ENCODE results near the gene F13B. TPM values are rescaled to one million over a fixed set of nuclear protein-coding genes. Genes with fewer than 3 reads are reported as not detected.

F13B gene
- total RNA-seq, 1 donor from 2014 or later = not detected

DNA sequence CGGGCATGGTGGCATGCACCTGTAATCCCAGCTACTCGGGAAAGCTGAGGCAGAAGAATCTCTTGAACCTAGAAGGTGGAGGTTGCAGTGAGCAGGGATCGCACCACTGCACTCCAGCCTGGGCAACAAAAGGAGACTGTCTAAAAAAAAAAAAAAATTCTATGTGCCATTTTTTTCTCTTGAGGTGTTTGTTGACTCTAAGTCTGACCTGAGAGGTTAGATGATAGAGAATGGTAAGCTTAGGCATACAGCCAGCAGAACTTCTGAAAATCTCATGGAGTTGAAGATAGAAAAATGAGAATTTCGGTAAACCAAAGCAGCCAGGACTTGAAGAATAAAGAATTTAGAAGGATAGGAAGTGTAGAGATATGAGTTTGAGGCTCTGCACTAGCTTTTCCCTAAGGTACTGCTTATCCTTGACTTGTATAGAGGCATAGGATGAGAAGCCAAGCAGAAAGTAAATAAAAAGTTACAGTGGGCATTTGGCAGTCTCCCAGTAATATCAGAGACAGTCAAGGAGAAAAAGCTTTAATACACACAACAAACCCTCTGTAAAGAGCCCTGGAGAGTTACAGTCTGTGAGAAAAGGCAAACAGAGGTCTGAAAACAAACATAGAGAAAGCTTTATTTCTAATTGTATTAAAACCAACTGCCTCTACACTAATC is 24.3 kb downstream of the F13B start:
- no peak for DNase-seq (ENCODE audit: low read depth in 2 of 2)

DNA sequence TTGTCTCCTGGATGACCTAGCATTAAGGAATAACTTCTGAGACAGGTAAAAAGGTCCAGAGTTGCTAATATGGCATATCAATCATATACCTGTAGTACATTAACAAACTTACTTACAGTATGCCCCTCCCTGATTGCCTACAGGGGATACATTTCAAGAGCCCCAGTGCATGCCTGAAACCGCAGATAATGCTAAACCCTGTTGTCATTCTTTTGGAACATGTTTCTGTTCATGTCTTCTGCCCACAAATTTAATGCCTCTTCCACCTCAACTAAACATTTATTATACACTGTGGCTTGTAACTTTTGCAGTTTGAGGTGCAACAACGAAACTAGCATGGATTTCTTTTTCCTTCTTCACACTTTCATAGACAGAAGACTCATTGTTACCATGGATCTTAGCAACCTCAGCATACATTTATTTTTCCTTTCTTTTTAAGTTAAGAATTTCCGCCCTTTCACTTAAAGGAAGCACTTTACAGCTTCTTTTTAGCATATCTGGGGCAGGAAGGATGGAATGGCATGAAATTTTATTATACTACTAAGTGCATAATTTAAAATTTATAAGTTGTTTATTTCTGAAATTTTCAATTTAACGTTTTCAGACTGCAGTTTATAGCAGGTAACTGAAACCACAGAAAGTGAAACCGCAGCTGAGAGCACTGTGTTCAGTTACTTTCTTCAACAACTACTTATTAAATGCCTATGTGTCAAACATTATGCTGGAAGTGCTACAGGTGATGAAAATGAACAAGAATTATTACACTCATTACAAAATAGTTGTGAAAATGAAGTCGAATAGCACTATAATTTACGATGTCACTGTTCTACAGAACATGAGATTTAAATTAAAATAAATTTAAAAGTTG is 25.3 kb downstream of the F13B start:
- no peak for DNase-seq (ENCODE audit: low read depth in 2 of 2)

DNA sequence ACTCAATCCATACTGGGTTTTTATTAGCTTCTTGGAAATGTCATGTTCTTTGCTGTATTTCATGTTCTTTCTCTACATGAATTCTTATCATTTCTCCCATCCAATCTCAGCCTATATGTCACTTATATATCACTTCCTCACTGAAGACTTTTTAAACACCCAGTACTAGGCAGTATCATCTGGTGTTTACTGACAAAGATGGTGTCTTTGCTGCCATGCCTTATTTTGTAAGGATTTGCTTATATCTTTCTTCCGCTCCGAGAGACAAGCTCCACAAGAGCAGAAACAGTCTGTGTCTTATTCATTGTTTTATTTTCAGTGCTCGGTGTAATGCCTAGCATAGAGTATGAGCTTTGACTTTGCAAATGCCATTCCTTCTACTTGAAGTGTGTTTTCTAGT is 30.2 kb downstream of the F13B start:
- DNase-seq (ENCODE audit: low read depth in 2 of 2) = no peak

DNA sequence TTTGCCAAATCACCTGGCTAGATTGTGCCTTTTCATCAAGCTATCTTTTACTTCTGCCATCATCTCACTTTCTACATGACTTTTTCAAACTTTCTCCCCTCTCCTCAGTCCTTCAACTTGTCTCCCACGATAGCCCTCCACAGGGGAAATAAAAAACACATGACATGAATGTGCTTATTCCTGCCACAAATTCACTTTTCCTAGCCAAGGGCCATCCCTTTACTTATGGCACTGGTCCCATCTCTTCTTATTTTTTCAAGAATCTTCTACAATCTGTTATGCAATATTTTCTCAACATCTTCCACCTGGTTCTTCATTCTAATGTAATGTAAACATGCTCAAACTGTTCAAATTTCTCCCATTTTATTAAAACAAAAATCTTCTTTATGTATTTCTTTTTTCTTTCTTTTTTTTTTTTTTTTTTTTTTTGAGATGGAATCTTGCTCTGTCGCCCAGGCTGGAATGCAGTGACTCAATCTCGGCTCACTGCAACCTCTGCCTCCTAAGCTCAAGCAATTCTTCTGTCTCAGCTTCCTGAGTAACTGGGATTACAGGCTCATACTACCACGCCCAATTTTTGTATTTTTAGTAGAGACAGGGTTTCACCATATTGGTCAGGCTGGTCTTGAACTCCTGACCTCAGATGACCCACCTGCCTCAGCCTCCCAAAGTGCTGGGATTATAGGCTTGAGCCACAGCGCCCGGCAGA is 32.3 kb downstream of the F13B start:
- peak in 1 of 2 donors; percentile 72 for DNase-seq (ENCODE audit: low read depth in 2 of 2)

DNA sequence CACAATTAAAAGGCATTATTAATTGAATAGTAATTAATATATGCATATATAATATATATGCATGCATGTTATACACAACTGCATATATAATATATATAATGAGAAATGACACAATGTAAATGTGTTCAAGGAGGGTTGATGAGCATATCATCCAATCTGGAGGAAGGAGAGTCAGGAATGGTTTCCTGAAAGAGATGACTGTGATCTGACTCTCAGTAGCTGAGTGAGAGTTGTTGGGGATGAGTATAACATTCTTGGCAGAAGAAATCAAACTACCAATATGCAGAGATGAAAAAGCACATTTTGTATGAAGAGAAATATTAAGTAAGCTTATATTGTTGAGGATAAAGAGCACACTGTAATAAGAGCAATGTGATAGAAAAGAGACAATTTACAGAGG is 37.3 kb downstream of the F13B start:
- DNase-seq (ENCODE audit: low read depth in 2 of 2) = peak in 1 of 2 donors; percentile 70

DNA sequence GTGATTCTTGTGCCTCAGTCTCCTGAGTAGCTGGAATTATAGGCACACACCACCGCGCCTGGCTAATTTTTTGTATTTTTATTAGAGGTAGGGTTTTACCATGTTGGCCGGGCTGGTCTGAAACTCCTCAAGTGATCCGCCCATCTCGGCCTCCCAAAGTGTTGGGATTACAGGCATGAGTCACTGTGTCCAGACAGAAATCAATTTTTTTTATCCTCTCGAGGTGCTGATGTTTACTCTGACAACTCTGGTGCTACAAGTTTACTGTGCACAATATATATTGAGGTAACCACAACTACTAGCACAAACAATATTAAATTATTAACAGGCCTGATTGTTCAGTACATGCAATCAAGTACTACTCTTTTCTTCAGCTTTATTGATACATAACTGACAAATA is 39.7 kb downstream of the F13B start:
- DNase-seq (ENCODE audit: low read depth in 2 of 2) = peak in 1 of 2 donors; percentile 58

DNA sequence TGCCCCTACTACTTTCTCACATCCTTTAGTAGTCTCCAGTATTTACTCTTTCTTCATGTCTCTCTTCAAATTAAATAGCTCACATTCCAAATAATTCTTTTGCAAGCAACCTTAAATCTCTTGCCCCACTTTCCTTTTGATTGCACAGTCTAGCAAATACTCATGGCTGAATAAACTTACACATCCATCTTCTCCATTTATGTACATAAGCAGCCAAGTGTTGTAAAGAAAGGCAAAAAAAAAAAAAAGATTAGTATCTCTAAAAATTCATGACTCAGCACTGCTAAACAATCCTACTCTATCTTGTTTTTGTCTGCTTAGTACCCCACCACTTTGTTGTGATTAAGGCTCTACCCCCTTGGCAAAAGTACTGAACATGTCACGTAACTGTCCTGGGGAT is 42.6 kb downstream of the F13B start:
- no peak for DNase-seq (ENCODE audit: low read depth in 2 of 2)

DNA sequence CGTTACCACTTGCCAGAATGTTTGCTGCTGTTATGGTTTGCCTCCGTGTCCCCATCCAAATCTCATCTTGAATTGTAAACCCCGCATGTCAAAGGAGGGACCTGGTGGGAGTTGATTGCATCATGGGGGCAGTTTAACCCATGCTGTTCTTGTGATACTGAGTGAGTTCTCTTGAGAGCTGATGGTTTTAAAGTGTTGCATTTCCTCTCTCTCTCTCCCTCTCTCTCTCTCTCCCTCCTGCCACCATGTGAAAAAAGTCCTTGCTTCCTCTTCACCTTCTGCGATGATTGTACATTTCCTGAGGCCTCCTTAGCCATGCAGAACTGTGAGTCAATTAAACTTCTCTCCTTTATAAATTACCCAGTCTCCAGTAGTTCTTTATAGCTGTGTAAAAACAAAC is 45.3 kb downstream of the F13B start:
- DNase-seq (ENCODE audit: low read depth in 2 of 2) = peak in 1 of 2 donors; percentile 63

DNA sequence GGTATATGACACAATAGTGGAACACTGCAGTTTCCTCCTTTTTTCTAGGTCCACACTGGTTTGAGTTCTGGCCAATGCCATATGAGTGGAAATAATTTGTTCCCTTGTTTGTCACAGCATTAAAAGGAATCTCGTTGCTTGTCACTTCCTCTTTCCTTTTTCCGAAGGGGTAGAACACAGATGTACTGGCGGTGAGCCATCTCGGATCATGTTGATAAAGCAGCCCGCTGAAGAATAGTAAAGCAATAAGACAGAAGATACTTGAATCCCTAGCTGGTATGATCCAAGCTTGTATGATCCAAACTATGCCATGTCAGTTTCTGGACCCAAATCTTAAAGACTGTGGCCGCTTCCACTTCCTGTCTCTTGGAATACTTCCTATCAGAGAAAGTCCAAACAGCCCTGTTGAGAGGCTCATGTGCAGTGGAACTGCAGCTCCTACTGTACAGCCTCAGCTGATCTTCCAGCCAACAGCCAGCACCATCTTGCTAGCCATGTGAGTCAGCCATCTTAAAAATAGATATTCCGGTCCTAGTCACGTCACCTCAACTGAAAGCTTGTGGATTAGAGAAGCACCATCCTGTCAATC is 49.4 kb downstream of the F13B start:
- peak; percentile 82 to 89 for DNase-seq (ENCODE audit: low read depth in 2 of 2)

DNA sequence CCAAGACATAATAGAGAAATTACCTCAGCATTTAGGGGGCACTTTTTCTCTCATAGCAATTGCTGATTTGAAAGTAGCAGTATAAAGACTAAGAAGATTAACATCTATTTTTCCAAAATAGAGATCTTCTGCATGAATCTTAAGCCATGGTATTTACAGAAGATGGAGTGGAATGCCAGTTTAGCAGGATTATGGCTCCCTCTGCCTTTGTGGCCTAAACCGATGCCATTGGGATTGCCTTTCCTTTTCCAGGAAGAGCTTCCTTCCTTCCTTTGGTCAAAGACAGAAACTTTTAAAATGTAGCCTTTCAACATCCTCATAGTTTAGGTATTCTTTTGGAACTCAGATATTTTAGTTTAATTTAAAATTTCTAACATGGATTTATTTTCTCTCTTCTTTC is 50.3 kb downstream of the F13B start:
- no peak for DNase-seq (ENCODE audit: low read depth in 2 of 2)

DNA sequence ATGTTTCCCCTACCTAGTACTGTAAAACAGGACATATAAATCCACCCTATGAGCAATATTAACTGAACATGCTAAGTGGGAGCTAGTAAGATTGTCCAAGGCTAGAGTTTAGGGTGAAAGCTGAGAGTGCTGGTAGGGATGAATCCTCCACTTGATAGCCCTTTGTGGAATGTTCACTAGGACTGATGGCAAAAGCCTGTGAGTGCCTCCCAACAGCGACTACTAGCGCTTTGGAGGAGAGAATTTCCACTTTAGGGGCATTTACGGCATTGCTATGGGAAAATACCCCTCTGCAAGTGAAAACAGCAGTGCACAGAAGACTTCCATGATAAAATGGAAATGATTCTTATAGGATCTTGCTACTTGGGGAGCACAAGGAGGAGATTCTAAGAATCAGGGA is 53.8 kb downstream of the F13B start:
- DNase-seq (ENCODE audit: low read depth in 2 of 2) = no peak

DNA sequence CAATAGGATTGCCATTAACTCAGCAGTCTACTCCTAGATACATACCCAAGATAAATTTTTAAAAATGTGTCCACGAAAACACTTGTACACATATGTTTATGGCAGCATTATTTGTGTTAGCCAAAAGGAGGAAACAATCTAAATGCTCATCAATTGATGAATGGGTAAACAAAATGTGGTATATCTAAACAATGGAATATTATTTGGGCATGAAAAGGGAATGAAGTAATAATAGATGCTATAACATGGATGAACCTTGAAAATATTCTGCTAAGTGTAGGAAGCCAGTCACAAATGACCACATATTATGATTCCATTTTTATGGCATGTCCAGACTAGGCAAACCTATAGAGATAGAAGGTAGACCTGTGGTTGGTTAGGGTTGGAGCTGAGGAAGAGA is 55.4 kb downstream of the F13B start:
- no peak for DNase-seq (ENCODE audit: low read depth in 2 of 2)

DNA sequence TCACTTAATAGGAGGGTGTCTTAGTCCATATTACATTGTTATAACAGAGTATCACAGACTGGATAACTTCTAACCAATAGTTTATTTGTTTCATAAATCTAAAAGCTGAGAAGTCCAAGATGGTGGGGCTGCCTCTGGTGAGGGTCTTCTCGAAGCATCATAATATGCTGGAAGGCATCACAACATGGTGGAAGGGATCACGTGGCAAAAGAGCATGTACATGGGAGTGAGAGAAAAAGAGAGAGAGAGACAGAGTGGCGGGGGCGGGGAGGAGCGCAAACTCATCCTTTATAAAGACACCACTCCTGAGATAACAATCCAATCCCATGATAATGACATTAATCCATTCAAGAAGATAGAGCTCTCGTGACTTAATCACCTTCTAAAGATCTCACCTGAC is 58.2 kb downstream of the F13B start:
- no peak for DNase-seq (ENCODE audit: low read depth in 2 of 2)

DNA sequence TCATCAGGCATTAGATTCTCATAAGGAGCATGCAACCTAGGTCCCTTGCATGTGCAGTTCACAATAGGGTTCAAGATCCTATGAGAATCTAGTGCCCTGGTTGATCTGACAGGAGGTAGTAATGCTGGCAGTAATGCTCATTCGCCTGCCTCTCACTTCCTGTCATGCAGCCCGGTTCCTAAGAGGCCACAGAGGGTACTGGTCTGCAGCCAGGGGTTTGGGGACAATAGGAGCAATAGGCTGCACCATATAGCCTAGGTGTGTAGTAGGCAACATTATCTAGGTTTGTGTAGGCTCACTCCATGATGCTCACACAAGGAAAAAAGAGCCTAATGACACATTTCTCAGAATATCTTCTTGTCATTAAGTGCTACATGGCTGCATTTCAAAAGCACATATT is 63.9 kb downstream of the F13B start:
- DNase-seq (ENCODE audit: low read depth in 2 of 2) = no peak

DNA sequence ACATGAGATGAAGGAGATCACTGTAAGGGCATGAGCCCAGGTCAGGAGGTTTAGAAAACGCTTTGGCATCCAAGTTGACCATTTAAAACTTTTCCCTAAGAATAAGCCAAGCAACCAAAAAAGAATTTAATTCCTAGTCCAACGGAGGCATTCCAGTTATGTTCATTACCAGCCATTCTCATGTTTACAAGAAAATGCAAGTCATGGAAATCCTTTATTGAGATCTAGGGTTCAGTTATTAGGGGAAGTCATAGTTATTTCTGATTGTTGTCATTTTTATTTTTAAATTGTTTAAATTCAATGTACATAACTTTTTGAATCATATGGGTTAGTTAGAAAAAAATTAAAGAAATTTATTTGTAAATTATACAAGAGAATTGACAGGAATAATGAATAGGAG is 65.2 kb downstream of the F13B start:
- DNase-seq (ENCODE audit: low read depth in 2 of 2) = no peak

DNA sequence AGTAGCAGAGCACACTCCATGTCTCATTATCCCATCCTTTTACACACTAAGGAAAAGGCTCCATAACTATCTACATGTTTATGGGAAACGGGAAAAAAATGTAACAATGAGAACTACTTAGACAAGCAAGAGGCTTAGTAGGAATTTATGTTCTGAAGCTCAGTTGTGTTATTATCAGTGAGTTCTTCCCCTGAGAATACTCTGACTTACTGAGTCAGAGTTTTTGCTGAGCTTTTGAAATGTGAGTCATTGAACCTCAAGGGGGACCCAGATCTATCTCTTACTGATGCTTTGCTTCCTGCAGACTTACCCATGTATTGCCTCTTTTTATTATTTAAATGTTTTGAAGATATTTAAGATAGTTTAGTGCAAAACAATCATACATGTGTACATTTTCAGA is 69.6 kb downstream of the F13B start:
- DNase-seq (ENCODE audit: low read depth in 2 of 2) = peak in 1 of 2 donors; percentile 8

DNA sequence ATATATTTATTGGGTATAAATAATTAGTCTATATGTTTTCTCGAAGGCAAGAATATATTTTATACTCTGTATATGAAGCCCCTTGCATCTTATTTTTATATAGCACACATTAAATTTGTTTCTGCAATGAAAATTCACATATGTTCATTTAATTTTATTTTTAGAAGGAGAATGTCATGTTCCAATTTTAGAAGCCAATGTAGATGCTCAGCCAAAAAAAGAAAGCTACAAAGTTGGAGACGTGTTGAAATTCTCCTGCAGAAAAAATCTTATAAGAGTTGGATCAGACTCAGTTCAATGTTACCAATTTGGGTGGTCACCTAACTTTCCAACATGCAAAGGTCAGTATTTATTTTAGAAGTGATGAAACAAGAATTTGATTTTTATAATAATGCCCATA is 73.1 kb downstream of the F13B start:
- no peak for DNase-seq (ENCODE audit: low read depth in 2 of 2)

DNA sequence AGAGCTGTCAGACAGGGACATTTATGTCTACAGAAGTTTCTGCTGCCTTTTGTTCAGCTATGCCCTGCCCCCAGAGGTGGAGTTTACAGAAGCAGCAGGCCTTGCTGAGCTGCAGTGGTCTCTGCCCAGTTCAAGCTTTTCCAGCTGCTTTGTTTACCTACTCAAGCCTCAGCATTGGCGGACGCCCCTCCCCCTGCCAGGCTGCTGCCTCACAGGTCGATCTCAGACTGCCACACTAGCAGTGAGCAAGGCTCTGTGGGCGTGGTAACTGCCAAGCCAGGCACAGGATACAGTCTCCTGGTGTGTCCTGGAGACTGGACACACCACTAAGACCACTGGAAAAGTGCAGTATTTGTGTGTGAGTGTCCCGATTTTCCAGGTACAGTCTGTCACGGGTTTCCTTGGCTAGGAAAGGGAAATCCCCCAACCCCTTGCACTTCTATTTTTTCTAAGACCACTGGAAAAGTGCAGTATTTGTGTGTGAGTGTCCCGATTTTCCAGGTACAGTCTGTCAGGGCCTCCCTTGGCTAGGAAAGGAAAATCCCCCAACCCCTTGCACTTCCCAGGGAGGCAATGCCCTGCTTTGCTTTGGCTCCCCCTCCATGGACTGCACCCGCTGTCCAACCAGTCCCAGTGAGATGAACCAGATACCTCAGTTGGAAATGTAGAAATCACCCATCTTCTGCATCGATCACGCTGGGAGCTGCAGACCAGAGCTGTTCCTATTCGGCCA is 75.0 kb downstream of the F13B start:
- DNase-seq (ENCODE audit: low read depth in 2 of 2) = peak in 1 of 2 donors; percentile 12

All from lung microvascular endothelial cell (primary cell).